Hypothalamus (tissue), 51 donors: ENCODE data around the gene STIM1.
"Not testable (repeated sequence)": the region's sequence is repeated elsewhere in the genome, so short reads cannot be mapped to it uniquely, and the experiment has no call there.

Source experiments
- DNase-seq, 51 donors: peaks; one replicate each; lab custom pipeline; 2025; lab: John Stamatoyannopoulos, UW

The STIM1 gene

GRCh38 chr11:4086575-4087353 is 231.3 kb downstream of the STIM1 start:
- no peak for DNase-seq

- no peak for DNase-seq
Observed at GRCh38 chr11:4087551-4087950, 232.1 kb downstream of the STIM1 start.

GRCh38 chr11:4090258-4090657 is 234.8 kb downstream of the STIM1 start:
- DNase-seq, result no peak

- DNase-seq, result no peak
Observed at GRCh38 chr11:4092026-4092425, 236.6 kb downstream of the STIM1 start.

GRCh38 chr11:4093519-4094347 is 238.3 kb downstream of the STIM1 start:
- DNase-seq, result peak in 2 of 51 donors; percentile 37 to 39

- DNase-seq, result peak; percentile 53 to 98 (median 92)
Observed at GRCh38 chr11:4094348-4095291, 239.2 kb downstream of the STIM1 start, which contains the start of gene RRM1. Gene RRM1, plus strand, starts transcription at chr11:4094799. Its CDS starts 214 bp downstream, at chr11:4095013.

- DNase-seq, result no peak
Observed at GRCh38 chr11:4095509-4096230, 240.2 kb downstream of the STIM1 start.

GRCh38 chr11:4098026-4098621 is 242.7 kb downstream of the STIM1 start:
- no peak for DNase-seq

- DNase-seq, result no peak
Observed at GRCh38 chr11:4102711-4103110, 247.2 kb downstream of the STIM1 start.

GRCh38 chr11:4103269-4103668 is 247.8 kb downstream of the STIM1 start:
- no peak for DNase-seq

- DNase-seq, result no peak
Observed at GRCh38 chr11:4105916-4106315, 250.5 kb downstream of the STIM1 start.

- no peak for DNase-seq
Observed at GRCh38 chr11:4111834-4112233, 256.4 kb downstream of the STIM1 start.

- DNase-seq, result no peak
Observed at GRCh38 chr11:4115128-4115527, 259.7 kb downstream of the STIM1 start.

GRCh38 chr11:4118107-4118506 is 262.6 kb downstream of the STIM1 start:
- no peak for DNase-seq

- no peak for DNase-seq
Observed at GRCh38 chr11:4123218-4123617, 267.8 kb downstream of the STIM1 start.

- no peak for DNase-seq
Observed at GRCh38 chr11:4125141-4125540, 269.7 kb downstream of the STIM1 start.

- DNase-seq, result no peak
Observed at GRCh38 chr11:4127357-4127756, 271.9 kb downstream of the STIM1 start.

- DNase-seq, result not testable (repeated sequence)
Observed at GRCh38 chr11:4130219-4130618, 274.8 kb downstream of the STIM1 start.

GRCh38 chr11:4134806-4135205 is 279.3 kb downstream of the STIM1 start:
- DNase-seq, result no peak

- no peak for DNase-seq
Observed at GRCh38 chr11:4138497-4138896, 283.0 kb downstream of the STIM1 start.
